ENCODE data around the gene RAB37.

DNA sequence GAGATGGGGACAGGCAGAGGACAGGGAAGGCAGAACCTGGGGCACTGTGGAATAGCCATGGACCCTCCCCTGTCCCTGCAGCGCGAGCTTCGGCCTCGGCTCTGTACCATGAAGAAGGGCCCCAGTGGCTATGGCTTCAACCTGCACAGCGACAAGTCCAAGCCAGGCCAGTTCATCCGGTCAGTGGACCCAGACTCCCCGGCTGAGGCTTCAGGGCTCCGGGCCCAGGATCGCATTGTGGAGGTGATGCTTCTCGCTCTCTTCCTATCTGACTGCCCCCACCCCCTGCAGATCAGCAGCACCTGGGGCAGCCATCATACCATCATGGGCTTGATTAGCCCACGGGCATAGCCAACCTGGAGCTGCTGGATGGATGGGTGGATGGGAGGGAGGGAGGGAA lies 24.9 kb downstream of the RAB37 start:
- TF ChIP-seq, protein P1, sequence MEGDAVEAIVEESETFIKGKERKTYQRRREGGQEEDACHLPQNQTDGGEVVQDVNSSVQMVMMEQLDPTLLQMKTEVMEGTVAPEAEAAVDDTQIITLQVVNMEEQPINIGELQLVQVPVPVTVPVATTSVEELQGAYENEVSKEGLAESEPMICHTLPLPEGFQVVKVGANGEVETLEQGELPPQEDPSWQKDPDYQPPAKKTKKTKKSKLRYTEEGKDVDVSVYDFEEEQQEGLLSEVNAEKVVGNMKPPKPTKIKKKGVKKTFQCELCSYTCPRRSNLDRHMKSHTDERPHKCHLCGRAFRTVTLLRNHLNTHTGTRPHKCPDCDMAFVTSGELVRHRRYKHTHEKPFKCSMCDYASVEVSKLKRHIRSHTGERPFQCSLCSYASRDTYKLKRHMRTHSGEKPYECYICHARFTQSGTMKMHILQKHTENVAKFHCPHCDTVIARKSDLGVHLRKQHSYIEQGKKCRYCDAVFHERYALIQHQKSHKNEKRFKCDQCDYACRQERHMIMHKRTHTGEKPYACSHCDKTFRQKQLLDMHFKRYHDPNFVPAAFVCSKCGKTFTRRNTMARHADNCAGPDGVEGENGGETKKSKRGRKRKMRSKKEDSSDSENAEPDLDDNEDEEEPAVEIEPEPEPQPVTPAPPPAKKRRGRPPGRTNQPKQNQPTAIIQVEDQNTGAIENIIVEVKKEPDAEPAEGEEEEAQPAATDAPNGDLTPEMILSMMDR (IDR thresholded peaks at IDR 0.05), result no peak
- TF ChIP-seq POLR2A (IDR thresholded peaks at IDR 0.05), result no peak
- no peak for TF ChIP-seq EP300 (IDR thresholded peaks at IDR 0.05)

Measured in tibial nerve (tissue), 4 donors.